NCI-H2171 treated with DMSO at 0.1 percent for 48 hours (cell line): ENCODE data around the gene AGBL4.
A peak's percentile ranks its signal among the peaks of the same experiment; 100 is the strongest.
"Not testable (repeated sequence)": the region's sequence is repeated elsewhere in the genome, so short reads cannot be mapped to it uniquely, and the experiment has no call there.

ENCODE experiments used
- DNase-seq: peaks from one replicate; lab custom pipeline; 2025; lab: John Stamatoyannopoulos, UW

The AGBL4 gene

DNA sequence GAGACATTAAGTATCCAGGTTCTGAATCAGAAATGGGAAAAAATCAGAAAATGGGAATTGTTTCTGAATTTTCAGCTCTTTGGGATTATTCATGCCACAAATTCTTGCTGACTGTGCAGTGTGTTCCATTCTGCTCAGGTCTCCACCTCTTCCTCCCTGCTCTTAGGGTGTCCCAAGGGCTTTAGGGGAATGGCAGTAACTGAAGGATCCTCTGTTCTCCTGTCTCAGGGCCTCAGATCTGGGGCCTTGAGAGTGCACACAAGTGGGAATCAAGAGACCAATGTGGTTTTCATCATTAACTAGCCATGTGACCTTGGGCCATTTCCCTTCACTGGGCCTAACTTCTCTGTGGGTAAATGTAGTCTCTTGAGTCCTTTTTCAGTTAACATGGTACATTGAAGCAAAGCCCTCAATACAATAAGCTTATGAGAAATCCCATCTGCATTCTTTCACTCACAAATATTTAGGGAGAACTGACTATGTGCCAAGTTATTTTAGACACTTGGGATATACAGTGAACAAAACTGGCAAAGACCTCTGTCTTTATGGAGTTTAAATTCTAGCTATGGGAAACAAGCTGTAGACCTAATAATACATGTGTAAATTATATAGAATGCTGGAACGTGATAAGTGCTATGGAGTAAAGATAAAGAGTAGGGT is 1476.1 kb downstream of the AGBL4 start:
- no peak for DNase-seq

- DNase-seq = no peak
Measured at GRCh38 chr1:48543854-48544253, 1479.9 kb downstream of the AGBL4 start.

GRCh38 chr1:48540587-48540986 is 1483.2 kb downstream of the AGBL4 start:
- DNase-seq = no peak

- DNase-seq = no peak
Measured at GRCh38 chr1:48536477-48536876, 1487.3 kb downstream of the AGBL4 start.

- no peak for DNase-seq
Measured at GRCh38 chr1:48532976-48533375, 1490.8 kb downstream of the AGBL4 start.

DNA sequence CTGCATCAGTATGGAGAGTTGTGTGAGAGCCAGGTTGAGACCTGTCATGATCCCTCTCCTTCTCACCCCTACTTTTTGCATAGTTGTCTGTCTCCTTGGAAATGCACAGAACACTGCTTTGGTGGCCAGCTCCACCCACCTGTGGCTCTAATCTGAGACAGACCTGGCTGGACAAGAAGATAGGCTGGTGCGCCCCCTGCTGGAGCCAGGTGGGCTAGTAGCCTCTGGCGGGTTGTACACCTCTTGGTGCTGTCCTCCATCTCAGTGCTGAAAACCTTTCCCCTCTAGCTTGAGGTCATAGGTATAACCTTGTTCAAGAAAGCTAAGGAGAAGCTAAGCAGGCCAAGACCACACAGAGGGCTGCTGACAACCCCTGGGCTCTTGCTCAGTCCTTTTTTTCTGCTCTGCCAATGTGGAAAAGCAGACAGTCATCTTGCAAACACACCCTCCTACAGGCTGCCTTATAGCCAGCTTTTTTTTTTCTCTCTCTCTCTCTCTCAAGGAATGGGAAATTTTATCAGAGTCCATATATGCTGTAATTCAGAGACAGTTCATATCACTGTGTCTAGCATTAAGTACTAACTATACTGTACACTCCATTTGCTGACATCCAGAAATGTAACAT is 1492.9 kb downstream of the AGBL4 start:
- no peak for DNase-seq

- DNase-seq = no peak
Measured at GRCh38 chr1:48527051-48527450, 1496.7 kb downstream of the AGBL4 start.

DNA sequence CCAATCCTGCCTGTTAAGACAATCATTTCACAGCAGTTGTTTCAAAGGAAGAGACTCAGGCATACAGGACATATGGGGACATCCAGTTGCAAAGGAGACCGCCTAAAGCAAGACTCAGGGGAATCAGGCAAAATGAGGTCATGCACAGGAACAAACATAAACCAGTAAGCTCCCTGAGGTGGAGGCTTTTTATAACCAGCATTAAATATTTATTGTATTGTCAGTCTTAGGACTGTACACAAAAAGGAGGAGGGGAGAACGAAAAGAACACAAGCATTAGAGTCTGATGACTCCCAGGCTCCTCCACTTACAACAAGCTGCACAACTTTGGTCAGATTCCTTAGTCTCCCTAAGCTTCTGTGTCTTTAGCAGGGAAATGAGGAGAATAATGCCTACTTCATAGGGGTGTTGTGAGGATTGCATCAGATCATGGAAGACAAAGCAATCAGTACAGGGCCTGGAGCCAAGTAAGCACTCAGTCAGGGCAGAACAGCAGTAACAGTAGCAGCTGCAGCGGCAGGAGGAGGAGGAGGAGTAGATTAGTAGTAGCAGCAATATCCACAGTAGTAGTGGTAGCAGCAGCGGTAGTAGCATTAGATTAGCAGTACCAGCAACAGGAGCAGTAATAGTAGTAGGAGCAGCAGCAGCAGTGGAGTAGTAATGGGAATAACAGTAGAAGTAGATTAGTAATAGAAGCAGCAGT is 1497.6 kb downstream of the AGBL4 start:
- DNase-seq = peak; percentile 96

DNA sequence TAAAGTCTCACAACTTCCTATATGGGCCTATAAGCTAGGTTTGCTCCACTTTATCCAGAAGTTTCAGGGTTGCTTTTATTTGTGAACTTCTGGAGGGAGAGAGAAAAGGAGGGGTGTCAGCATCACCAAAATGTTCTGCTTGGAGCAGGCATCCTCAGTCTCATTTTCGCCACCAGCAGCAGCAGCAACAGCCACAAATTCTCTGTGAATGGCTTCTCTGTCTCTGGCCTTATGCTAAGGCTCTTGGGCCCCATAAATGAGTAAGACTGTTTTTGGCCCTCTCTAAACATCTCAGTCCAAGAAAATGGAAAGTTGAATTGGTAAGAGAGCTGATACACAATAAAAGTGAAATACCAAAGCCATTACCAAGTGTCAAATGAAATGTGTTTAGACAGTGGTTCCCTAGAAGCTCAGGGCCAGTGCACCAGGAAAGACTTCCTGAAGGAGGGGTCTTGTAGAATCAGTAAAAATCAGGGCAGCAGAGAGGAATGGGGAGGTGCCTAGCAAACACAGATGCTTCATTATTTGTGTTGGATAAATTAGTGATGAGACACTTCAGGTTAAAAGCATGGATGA is 1498.8 kb downstream of the AGBL4 start:
- no peak for DNase-seq

GRCh38 chr1:48523558-48523957 is 1500.2 kb downstream of the AGBL4 start:
- no peak for DNase-seq

DNA sequence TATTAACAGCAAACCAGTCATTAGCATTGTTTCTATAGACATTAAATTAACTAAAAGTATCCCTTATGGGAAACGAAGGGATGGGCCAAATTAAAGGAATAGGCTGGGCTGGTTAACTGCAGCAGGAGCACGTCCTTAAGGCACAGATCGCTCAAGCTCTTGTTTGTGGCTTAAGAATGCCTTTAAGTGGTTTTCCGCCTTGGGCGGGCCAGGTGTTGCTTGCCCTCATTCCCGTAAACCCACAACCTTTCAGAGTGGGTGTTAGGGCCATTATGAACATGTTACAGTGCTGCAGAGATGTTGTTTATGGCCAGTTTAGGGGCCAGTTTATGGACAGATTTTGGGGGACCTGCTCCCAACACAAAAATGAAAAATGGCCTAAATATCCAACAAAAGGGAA is 1503.9 kb downstream of the AGBL4 start:
- DNase-seq = not testable (repeated sequence)

DNA sequence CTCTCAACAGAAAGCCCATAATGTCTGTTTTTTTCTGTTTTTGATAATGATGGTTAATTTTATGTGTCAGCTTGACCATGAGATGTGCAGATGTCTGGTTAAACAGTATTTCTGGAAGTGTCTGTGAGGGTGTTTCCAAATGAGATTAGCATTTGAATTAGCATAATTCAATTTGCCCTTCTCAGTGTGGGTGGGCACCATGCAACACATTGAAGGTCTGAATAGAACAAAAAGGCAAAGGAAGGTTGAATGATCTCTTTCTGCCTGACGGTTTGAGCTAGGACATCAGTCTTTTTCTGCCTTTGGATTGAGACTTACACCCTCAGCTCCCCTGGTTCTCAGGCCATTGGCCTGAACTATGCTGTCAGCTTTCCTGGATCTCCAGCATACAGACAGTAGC is 1516.9 kb downstream of the AGBL4 start:
- no peak for DNase-seq

DNA sequence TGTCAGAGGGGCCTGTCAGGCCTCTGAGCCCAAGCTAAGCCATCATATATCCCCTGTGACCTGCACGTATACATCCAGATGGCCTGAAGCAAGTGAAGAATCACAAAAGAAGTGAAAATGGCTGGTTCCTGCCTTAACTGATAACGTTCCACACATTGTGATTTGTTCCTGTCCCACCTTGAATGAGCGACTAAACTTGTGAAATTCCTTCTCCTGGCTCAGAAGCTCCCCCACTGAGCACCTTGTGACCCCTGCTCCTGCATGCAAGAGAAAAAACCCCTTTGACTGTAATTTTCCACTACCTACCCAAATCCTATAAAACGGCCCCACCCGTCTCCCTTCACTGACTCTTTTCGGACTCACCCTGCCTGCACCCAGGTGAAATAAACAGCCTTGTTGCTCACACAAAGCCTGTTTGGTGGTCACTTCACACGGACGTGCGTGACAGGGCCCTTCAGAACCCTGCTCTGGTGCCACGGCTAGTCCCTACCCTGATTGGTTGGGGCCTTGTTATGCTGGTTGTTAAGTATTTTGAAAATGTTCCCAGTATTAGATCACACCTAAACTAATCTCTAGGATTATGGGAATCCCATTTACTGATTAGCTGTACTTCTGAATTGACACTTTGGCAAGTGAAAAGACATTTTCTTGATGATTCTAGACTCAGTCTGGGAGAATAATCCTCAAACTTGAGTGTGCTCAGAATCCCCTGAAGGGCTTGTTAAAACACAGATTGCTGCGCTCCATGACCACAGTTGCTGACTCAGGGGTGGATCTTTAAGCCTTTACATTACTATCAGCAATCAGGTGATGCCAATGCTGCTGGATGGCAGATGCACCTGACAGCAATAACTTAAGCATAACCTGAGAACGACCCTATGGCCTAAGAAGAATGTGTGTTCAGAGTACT is 1523.0 kb downstream of the AGBL4 start:
- no peak for DNase-seq

DNA sequence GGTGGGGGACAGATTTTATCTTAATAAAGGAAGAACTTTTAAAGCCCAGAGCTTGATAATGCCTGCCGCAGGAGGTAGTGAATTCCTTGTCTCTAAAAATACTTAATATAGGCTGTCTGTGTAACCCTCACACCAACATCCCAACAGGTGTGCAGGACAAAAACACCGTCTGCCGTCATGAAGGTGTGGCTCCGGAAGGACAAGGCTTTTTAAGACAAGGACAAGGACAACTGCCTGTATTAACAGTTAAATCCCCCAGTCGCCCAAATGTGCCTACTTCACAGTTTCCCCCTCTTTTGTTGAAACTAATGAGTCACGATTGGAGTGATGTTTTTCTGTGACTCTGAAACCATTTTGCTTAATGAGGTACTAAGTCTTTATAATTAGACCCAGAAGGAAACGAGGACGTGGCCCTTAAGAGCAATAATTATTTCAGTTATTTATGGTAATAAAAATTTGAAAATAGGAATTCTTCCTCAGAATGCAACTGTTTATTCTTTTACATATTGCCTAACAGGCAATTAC is 1524.5 kb downstream of the AGBL4 start:
- DNase-seq = no peak

DNA sequence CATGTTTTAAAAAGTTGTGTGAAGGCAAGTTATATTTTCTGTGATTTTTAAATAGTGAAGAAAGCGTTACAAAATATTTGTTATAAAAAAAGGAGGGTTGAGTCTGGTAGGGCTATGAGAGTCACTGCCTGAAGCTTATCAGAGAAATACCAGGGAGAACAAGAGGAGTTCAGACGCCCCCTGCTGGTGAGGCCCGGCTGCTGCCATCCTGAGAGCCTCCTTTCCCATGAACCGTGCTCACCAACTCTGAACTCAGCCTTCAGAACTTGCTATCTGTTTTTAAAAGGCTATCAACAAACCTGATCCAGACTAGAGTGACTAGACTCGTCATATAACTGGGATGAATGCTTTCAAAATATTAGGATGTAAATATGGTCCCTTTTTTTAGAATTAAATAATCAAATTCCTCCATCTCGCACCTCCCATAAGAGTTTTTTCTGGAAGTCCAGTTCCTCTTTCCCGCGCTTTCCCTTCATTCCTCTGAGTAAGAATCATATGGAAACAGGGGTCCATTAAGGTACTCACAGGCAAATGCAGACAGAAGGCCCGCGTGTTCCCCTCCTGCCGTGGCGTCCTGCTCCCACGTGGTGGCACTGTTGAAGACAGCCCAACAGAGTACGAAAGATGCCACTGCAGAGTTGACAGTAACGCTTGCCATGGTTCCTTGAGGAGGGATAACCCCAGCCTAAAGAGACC is 1525.5 kb downstream of the AGBL4 start:
- peak; percentile 75 for DNase-seq

DNA sequence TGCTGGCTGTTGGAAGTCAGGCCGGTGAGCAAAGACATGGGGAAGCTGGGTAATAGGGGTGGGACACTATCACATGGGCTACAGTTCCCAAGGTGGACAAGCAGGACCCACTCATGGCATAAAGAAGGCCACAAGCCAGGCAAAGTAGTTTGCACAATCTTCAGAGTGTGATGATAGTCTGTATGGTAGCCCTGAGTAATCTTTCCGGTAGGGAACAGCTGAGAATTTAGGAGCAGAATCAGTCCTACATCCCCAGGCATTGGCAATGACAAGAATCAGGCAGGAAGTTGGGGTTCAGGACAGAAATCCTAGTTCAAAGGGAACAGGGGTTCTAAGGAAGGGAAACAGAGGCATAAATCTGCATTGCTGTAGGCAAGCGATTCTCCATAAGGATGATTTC is 1527.8 kb downstream of the AGBL4 start:
- DNase-seq = no peak

GRCh38 chr1:48495166-48495565 is 1528.6 kb downstream of the AGBL4 start:
- no peak for DNase-seq

GRCh38 chr1:48493970-48494769 is 1529.6 kb downstream of the AGBL4 start:
- no peak for DNase-seq

- no peak for DNase-seq
Measured at GRCh38 chr1:48493041-48493440, 1530.7 kb downstream of the AGBL4 start.

GRCh38 chr1:48492392-48492791 is 1531.4 kb downstream of the AGBL4 start:
- peak; percentile 53 for DNase-seq
